HG02678 (cell line): ENCODE results near the gene CFAP54.
"Not testable (repeated sequence)": the region's sequence is repeated elsewhere in the genome, so short reads cannot be mapped to it uniquely, and the experiment has no call there.

Source experiments
- ATAC-seq: cut with Tn5 transposase; IDR thresholded peaks from one replicate; pipeline ENCODE4 v1.9.1; 2021; ENCODE audit warnings: mild to moderate bottlenecking, moderate library complexity; ENCODE audit not compliant: unreplicated experiment

The CFAP54 gene

DNA sequence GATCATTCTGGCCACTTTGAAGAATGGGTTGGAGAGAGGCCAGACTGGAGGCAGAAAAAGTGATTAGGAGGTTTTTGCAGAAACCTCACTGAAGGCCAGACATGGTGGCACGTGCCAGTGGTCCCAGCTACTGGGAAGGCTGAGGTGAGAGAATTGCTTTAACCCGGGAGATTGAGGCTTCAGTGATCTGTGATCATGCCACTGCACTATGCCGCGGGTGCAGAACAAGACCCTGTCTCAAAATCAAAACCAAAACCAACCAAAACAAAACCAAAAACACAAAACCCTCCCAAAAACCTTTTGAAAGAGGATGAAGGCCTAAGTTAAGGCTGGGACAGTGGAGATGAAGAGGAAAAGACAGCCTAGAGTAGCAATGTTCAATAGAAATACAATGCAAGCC is 15.2 kb upstream of the CFAP54 start:
- no peak for ATAC-seq

DNA sequence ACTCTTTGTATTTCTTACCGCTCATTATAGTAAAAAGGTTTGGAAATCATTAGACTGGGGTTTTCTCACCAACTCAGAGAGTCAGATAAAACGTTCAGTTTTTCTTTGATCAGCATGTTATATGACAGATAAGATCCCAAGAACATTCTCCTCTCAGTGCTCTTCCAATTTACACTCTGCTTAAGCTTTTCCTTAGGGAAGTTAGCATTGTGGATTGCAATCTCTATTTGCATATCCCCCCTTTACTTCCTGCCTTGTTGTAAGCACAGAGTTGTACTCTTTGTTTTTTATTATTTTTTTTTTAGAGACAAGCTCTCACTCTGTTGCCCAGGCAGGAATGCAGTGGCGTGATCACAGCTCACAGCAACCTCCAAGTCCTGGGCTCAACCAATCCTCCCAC is 11.4 kb upstream of the CFAP54 start:
- no peak for ATAC-seq

- no peak for ATAC-seq
Observed at GRCh38 chr12:96482086-96482485, 7.3 kb upstream of the CFAP54 start.

DNA sequence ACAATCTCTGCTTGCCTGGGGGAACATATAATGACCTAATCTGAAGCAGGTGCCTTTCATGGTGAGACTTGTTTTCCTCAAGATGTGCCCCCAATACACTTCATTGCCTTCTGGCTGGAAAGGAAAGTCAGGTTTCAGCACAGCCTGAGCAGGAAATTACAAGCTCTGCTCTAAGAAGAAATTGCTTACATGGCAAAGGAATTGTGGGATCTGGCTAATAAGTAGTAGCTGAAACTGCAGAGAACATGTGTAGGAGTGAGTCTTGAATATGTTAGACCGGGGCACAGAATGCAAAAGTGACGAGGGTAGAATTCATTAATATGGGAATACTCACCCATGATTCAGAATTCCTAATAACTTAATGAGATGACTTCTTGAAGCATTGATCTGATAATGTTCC is 6.3 kb upstream of the CFAP54 start:
- no peak for ATAC-seq

DNA sequence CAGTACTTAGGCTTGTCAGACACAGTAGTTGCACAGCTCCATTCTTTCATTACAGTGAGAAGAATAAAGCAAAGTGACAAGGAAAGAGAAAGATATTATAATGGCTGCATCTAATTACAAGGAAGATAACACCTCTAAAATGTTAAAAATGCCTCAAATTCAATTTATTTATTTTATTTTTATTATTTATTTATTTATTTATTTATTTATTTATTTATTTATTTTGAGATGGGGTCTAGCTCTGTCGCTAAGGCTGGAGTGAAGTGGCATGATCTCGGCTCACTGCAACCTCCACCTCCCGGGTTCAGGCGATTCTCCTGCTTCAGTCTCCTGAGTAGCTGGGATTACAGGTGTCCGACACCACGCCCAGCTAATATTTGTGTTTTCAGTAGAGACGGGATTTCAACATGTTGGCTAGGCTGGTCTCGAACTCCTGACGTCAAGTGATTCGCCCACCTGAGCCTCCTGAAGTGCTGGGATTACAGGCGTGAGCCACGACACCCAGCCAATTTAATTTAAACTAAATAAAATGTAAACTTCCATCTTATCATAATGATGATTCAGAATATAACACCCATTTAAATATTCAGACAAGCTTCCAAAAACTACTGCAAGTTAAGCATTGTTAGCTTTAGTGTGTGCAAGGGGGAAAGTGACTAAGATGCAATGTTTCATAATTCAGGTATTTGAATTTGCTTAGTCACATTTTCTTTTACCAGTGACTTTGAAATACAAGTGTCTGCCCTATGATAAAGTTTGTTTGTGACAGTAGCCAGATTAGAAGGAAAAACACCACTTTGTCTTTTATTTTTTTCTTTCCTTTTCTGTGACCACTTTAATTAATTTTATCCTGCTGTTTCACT is 2.4 kb upstream of the CFAP54 start:
- no peak for ATAC-seq

GRCh38 chr12:96487634-96488033 is 1.7 kb upstream of the CFAP54 start:
- no peak for ATAC-seq

- no peak for ATAC-seq
Observed at GRCh38 chr12:96493106-96493505, 3.7 kb downstream of the CFAP54 start.

DNA sequence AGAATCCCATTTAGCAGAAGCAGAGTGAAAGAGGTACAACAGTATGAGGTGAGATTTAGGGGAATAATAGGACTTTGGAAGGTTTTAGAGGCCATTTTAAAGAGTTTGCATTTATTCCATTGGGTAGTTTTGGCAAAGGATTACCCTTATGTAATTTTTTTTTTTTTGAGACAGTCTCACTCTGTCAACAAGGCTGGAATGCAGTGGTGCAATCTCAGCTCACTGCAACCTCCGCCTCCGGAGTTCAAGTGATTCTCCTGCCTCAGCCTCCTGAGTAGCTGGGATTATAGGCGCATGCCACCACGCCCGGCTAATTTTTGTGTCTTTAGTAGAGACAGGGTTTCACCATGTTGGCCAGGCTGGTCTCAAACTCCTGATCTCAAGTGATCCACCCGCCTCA is 4.8 kb downstream of the CFAP54 start:
- not testable (repeated sequence) for ATAC-seq

GRCh38 chr12:96495155-96495554 is 5.8 kb downstream of the CFAP54 start:
- no peak for ATAC-seq

DNA sequence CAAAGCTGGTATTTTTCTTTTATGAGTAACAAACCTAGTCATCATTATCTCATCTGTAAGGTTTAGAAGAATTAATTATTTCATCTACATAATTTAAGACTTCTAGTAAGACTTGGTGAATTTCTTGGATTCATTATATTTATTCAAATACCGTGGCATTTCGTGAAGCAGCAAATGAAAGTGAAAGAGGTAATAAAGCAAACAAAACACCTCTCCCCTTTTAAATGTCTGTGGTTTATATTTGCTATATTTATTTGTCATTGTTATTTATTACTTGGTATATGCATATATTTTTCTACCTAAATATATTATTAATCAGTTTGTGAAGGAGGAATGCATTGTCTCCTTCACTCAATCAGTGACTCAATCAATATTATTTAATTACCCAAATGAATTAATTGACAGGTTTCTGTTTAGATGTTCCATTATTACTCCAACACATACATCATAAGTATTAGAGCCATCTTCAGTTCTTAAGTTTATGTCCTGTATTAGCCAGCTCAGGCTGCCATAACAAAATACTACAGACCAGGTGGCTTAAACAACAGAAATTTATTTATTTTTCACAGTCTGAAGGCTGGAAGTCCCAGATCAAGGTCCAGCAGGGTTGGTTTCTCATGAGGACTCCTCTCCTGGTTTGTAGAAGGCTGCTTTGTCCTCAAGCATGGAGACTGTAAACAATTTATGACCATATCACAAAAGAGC is 6.6 kb downstream of the CFAP54 start:
- ATAC-seq, result peak; percentile 67

GRCh38 chr12:96496944-96497343 is 7.6 kb downstream of the CFAP54 start:
- no peak for ATAC-seq

DNA sequence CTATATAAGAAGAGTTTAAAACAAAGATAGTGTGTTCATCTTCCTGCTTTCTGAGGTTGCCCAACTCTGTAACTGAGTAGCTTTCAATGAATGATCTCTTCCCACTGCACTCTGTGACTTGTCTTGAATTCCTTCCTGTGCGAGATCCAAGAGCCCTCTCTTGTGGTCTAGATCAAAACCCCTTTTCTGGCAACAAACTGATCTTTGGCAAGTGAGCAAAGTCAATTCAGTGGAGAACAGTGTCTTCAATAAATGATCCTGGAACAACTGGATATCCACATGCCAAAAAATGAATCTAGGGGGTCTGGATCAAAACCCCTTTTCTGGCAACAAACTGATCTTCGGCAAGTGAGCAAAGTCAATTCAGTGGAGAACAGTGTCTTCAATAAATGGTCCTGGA is 8.5 kb downstream of the CFAP54 start:
- ATAC-seq, result no peak

DNA sequence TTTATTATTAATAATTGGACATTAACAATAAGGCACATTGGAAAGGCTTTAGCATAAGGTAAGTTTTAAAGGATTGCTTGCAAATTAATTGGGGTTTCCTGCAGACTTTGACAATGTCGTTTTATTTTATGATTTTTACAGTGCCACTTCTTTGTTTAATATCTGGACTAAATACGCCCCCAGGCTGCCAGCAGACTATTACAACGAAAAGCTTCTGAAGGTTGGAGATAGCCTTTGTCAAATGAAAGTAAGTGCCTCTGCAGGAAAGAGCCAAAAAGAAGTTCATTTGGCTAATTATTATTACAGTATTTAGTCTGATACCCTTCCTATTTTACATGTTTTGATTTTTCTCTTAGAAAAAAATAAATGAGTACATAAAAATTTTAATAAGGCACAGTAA is 11.3 kb downstream of the CFAP54 start:
- no peak for ATAC-seq

- peak; percentile 74 for ATAC-seq
Observed at GRCh38 chr12:96501133-96501761, 11.9 kb downstream of the CFAP54 start.

GRCh38 chr12:96501908-96502307 is 12.5 kb downstream of the CFAP54 start:
- no peak for ATAC-seq

DNA sequence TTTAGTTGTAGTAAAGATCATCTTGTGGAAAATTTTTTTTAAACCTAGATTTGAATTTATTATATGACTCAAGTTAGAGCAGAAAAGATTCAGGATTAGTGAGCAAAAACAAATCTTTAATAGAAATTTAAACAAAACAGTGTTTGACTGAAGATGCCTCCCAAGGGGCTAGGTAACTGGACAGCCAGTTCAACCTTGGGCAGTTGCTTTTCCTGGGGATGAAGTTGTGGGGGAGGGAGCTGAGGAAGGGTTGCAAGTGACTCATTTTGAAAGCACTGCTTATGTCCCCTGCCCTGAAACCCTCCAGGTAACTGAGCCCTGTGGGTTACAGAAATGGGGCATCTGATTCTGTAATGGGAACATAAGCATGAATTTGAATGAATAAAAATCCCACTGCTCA is 13.1 kb downstream of the CFAP54 start:
- peak; percentile 63 for ATAC-seq

- ATAC-seq, result no peak
Observed at GRCh38 chr12:96502949-96503532, 13.7 kb downstream of the CFAP54 start.

GRCh38 chr12:96503976-96504375 is 14.6 kb downstream of the CFAP54 start:
- ATAC-seq, result no peak

- ATAC-seq, result no peak
Observed at GRCh38 chr12:96506776-96507175, 17.4 kb downstream of the CFAP54 start.

DNA sequence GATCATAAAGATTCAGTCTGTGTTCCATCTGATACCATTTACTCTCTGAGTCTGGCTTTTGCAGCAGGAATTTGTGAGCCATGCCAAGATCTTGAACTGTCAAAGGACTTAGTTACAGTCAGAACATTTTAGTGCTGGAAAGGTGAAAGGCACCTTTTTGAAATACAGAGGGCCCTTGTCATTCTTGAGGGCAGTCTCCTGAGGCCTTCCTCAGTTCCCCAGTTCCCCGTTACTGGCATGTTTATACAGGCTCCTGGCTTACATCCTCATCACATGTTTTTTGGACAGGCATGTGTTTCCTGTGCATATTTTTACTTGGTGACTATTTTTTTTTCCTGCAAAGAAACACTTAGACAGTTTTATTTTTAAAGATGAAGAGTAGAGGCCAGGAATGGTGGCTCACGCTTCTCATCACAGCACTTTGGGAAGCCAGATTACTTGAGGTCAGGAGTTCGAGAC is 21.0 kb downstream of the CFAP54 start:
- no peak for ATAC-seq

GRCh38 chr12:96513166-96513565 is 23.8 kb downstream of the CFAP54 start:
- ATAC-seq, result no peak
